Glomerular visceral epithelial cell (primary cell): ENCODE results near the gene GDI2.

Source experiments
- DNase-seq: peaks from one replicate; pipeline ENCODE4 v3.0.0-alpha.2; 2016; ENCODE audit errors: extremely low spot score

GDI2 gene

GRCh38 chr10:5743736-5744135, 69.5 kb downstream of the GDI2 start:
- DNase-seq, result no peak

- no peak for DNase-seq
These were observed 71.1 kb downstream of the GDI2 start for GRCh38 chr10:5742116-5742515.

- no peak for DNase-seq
These were observed 72.0 kb downstream of the GDI2 start for GRCh38 chr10:5741276-5741675.

GRCh38 chr10:5738427-5738826, 74.8 kb downstream of the GDI2 start:
- DNase-seq, result no peak

GRCh38 chr10:5737352-5737751, 75.9 kb downstream of the GDI2 start:
- no peak for DNase-seq

- DNase-seq, result no peak
These were observed 76.6 kb downstream of the GDI2 start for GRCh38 chr10:5736591-5736990.

- no peak for DNase-seq
These were observed 78.1 kb downstream of the GDI2 start for GRCh38 chr10:5735119-5735518.

GRCh38 chr10:5732141-5732540, 81.1 kb downstream of the GDI2 start:
- no peak for DNase-seq

GRCh38 chr10:5731559-5731958, 81.7 kb downstream of the GDI2 start:
- DNase-seq, result no peak

GRCh38 chr10:5730766-5731165, 82.5 kb downstream of the GDI2 start:
- DNase-seq, result no peak

GRCh38 chr10:5723692-5724091, 89.5 kb downstream of the GDI2 start:
- DNase-seq, result no peak

GRCh38 chr10:5720182-5720581, 93.1 kb downstream of the GDI2 start:
- DNase-seq, result no peak

- no peak for DNase-seq
These were observed 93.7 kb downstream of the GDI2 start for GRCh38 chr10:5719546-5719945.
